ENCODE data around the gene ROCK2.

DNA sequence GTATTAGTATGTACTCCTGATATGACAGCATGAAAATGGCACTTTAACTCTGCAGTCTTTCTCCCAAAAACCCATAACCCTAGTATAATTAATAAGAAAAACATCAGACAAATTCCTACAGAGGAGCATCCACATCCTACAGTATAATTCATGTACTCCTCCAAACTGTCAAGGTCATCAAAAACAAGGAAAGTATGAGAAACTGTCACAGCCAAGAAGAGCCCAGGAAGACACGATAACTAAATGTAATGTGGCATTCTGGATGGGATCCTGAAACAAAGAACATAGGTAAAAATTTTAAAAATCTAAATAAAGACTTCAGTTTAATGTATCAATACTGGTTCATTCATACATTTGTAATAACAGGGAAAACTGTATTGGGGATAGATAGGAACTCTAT, 100.9 kb downstream of the ROCK2 start:
- TF ChIP-seq, protein P1, sequence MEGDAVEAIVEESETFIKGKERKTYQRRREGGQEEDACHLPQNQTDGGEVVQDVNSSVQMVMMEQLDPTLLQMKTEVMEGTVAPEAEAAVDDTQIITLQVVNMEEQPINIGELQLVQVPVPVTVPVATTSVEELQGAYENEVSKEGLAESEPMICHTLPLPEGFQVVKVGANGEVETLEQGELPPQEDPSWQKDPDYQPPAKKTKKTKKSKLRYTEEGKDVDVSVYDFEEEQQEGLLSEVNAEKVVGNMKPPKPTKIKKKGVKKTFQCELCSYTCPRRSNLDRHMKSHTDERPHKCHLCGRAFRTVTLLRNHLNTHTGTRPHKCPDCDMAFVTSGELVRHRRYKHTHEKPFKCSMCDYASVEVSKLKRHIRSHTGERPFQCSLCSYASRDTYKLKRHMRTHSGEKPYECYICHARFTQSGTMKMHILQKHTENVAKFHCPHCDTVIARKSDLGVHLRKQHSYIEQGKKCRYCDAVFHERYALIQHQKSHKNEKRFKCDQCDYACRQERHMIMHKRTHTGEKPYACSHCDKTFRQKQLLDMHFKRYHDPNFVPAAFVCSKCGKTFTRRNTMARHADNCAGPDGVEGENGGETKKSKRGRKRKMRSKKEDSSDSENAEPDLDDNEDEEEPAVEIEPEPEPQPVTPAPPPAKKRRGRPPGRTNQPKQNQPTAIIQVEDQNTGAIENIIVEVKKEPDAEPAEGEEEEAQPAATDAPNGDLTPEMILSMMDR (IDR thresholded peaks at IDR 0.05), result no peak
- TF ChIP-seq EZH2 (IDR thresholded peaks at IDR 0.05; ENCODE audit: borderline replicate concordance, insufficient read depth, low read depth, low read length, poor library complexity, severe bottlenecking), result no peak
